ENCODE results near the gene PRODH2. TPM values are rescaled to one million over a fixed set of nuclear protein-coding genes. Genes with fewer than 3 reads are reported as not detected.

PRODH2 gene, protein sequence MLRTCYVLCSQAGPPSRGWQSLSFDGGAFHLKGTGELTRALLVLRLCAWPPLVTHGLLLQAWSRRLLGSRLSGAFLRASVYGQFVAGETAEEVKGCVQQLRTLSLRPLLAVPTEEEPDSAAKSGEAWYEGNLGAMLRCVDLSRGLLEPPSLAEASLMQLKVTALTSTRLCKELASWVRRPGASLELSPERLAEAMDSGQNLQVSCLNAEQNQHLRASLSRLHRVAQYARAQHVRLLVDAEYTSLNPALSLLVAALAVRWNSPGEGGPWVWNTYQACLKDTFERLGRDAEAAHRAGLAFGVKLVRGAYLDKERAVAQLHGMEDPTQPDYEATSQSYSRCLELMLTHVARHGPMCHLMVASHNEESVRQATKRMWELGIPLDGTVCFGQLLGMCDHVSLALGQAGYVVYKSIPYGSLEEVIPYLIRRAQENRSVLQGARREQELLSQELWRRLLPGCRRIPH
- polyA plus RNA-seq (2011; rRNA removed) (not detected in 2 replicates), polyA minus RNA-seq (2011; rRNA and poly(A)+ RNA removed) (not detected in 2 replicates)

DNA sequence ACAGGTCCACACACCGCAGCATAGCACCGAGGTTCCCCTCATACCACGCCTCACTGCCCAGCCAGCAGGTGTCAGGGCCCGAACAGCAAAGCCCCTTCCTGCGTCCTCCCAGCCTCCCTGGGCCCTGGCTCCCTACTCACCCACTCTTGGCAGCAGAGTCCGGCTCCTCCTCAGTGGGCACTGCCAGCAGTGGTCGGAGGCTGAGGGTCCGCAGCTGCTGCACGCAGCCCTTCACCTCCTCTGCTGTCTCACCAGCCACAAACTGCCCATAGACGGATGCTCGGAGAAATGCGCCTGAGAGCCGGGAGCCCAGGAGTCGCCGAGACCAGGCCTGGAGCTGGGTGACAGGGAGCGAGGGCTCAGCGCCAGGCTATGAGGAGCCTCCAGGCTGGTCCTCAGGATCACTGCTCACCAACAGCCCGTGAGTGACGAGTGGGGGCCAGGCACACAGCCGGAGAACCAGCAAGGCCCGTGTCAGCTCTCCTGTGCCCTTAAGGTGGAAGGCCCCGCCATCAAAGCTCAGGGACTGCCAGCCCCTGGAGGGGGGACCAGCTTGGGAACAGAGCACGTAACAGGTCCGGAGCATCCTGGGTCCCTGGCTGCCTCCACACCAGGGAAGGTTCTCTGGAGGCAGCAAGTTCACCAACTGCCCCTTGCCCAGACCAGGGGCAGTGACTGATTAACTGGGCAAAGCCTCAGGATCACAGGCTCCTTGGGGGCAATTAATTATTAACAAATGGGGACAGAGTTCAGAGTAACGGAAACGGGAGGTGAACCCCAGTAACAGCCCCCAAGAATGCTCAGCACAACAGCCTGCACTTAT lies at the start of gene PRODH2:
PRODH2 (minus strand) TSS at position 626 of the 823 bp plus-strand sequence; CDS start at position 586, 40 bp downstream.
- ChIA-PET POLR2A (no interaction called here), CTCF (interaction anchor here (1.0 kb wide), 1 partner anchor 120 kb away, joined by 7 read pairs; no protein-coding TSS in a partner anchor)
- DNase-seq (ENCODE audit: low read depth): no peak
- TF ChIP-seq, protein P1, sequence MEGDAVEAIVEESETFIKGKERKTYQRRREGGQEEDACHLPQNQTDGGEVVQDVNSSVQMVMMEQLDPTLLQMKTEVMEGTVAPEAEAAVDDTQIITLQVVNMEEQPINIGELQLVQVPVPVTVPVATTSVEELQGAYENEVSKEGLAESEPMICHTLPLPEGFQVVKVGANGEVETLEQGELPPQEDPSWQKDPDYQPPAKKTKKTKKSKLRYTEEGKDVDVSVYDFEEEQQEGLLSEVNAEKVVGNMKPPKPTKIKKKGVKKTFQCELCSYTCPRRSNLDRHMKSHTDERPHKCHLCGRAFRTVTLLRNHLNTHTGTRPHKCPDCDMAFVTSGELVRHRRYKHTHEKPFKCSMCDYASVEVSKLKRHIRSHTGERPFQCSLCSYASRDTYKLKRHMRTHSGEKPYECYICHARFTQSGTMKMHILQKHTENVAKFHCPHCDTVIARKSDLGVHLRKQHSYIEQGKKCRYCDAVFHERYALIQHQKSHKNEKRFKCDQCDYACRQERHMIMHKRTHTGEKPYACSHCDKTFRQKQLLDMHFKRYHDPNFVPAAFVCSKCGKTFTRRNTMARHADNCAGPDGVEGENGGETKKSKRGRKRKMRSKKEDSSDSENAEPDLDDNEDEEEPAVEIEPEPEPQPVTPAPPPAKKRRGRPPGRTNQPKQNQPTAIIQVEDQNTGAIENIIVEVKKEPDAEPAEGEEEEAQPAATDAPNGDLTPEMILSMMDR (IDR thresholded peaks at IDR 0.05; ENCODE audit: insufficient read depth, low read depth, low read length): no peak
- H3K27me3 ChIP-seq (ENCODE audit: control insufficient read depth, insufficient read depth, low read length): peaks cover 3% of the 10 kb centered on the region
- H3K36me3 ChIP-seq (ENCODE audit: control insufficient read depth, insufficient read depth, low read length): no peaks in the 10 kb centered on the region
- H3K4me3 ChIP-seq (ENCODE audit: low read depth, low read length): no peak within 1 kb of the TSS

DNA sequence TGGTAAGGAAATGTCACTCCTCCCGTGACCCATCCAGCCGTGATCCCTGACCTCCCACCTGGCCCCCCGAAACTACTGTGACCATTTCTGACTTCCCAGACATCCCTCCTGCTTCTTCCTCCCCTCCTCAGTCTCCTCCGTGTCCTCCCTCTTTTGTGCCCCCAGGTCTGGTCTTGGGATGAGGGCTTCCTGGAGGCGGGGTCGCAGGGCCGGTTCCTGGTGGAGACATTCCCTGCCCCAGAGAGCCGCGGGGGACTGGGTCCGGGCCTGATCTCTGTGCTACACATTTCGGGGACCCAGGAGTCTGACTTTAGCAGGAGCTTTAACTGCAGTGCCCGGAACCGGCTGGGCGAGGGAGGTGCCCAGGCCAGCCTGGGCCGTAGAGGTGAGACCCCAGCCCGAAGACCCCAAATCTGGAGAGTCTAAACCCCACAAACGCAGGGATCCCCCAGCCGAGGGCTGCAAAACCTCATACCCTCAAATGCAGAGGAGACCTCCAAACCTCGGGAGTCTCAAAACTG lies 49.1 kb upstream of the PRODH2 start:
- TF ChIP-seq, protein P1 (IDR thresholded peaks at IDR 0.05; ENCODE audit: insufficient read depth, low read depth, low read length): no peak
- no peaks in the 10 kb centered on the region for H3K36me3 ChIP-seq (ENCODE audit: control insufficient read depth, insufficient read depth, low read length)
- ChIA-PET POLR2A (no interaction called here), CTCF (interaction anchor here (1.0 kb wide), 1 partner anchor 28 kb away, joined by 3 read pairs; no protein-coding TSS in a partner anchor)
- DNase-seq (ENCODE audit: low read depth): no peak
- no peak overlapping the region for H3K4me3 ChIP-seq (ENCODE audit: low read depth, low read length)
- H3K27me3 ChIP-seq (ENCODE audit: control insufficient read depth, insufficient read depth, low read length): peaks cover 38% of the 10 kb centered on the region

DNA sequence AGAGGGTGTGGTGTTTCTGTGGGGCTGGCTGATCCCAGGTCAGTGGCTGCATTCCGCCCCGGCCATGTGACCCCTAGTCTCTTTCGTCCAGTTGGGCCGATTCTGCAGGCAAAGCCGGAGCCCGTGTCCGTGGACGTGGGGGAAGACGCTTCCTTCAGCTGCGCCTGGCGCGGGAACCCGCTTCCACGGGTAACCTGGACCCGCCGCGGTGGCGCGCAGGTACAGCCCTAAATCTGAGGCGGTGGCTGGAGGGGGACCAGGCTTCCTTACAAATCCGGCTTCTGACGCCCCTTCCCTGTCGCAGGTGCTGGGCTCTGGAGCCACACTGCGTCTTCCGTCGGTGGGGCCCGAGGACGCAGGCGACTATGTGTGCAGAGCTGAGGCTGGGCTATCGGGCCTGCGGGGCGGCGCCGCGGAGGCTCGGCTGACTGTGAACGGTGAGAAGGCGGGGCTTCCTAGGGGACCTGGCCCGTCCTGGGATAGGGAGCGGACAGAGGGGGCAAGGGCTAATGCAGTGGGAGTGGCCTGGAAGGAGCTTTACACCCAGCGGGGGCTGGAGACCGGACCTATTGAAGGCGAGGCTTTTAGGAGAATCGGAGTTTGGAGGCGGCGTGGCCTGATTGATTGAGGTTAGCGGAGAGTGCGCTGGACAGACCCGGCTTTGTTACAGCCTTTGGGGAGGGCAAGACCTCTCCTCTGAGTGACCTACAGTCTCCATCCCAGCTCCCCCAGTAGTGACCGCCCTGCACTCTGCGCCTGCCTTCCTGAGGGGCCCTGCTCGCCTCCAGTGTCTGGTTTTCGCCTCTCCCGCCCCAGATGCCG lies 48.4 kb upstream of the PRODH2 start:
- ChIA-PET CTCF (interaction anchor here (0.8 to 1.0 kb wide), 3 partner anchors 9 to 70 kb away, joined by 3 read pairs; no protein-coding TSS in a partner anchor), POLR2A (no interaction called here)
- DNase-seq (ENCODE audit: low read depth): no peak
- no peaks in the 10 kb centered on the region for H3K36me3 ChIP-seq (ENCODE audit: control insufficient read depth, insufficient read depth, low read length)
- TF ChIP-seq, protein P1 (IDR thresholded peaks at IDR 0.05; ENCODE audit: insufficient read depth, low read depth, low read length): no peak
- no peak overlapping the region for H3K4me3 ChIP-seq (ENCODE audit: low read depth, low read length)
- H3K27me3 ChIP-seq (ENCODE audit: control insufficient read depth, insufficient read depth, low read length): peaks cover 42% of the 10 kb centered on the region

DNA sequence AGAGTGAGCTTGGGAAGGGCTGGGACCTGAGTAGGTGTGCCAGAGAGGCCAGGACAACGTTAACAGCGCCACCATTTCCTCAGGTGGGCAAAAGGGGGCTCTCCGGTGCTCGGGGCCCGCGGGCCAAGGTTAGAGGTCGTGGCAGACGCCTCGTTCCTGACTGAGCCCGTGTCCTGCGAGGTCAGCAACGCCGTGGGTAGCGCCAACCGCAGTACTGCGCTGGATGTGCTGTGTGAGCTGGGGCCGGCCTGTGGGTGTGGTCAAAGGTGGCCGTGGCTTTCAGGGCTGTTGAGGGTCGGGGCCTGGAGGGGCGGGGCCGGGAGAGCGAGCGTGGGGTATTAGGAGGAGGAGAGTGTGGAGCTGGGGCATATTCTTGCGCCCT lies 47.8 kb upstream of the PRODH2 start:
- POLR2A ChIA-PET: no interaction called here
- CTCF ChIA-PET: interaction anchor here (0.8 to 1.0 kb wide), 3 partner anchors 9 to 71 kb away, joined by 3 read pairs; no protein-coding TSS in a partner anchor
- peaks cover 40% of the 10 kb centered on the region for H3K27me3 ChIP-seq (ENCODE audit: control insufficient read depth, insufficient read depth, low read length)
- H3K4me3 ChIP-seq (ENCODE audit: low read depth, low read length): no peak overlapping the region
- DNase-seq (ENCODE audit: low read depth): no peak
- TF ChIP-seq, protein P1 (IDR thresholded peaks at IDR 0.05; ENCODE audit: insufficient read depth, low read depth, low read length): no peak
- no peaks in the 10 kb centered on the region for H3K36me3 ChIP-seq (ENCODE audit: control insufficient read depth, insufficient read depth, low read length)
